ENCODE data around the gene TRAF3. TPM values are rescaled to one million over a fixed set of nuclear protein-coding genes. Genes with fewer than 3 reads are reported as not detected.

TRAF3 gene
- total RNA-seq, 1 experiment from 2014 or later: 49.3 TPM

DNA sequence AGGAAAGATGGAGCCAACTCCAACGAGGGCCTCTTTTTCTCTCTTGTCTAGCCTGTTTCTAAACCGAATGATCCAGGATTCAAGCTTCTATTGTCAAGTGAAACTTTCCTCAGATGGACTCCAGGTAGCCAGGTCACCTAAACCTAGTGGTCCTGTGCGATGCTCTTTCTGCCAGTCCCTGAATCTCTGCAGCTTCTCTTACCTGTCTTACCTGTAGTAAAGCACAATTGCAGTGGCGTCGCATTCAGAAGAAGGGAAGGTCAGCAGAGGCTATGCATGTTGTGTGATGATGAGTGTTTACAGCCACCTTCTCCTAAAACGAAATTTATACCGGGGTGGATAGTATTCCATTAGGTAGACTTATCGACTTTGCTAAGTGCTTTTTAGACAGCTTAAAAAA lies 47.4 kb upstream of the TRAF3 start:
- no peak for DNase-seq (ENCODE audit: low spot score)
- H3K4me1 ChIP-seq (ENCODE audit: insufficient read depth, low read length, poor library complexity, severe bottlenecking): no peaks in the 10 kb centered on the region
- intact Hi-C loops (cut with micrococcal nuclease; ENCODE audit: unreplicated experiment): no loop called here
- no peaks in the 10 kb centered on the region for H3K9me3 ChIP-seq (ENCODE audit: low read depth, low read length, poor library complexity, severe bottlenecking)
- ChIA-PET POLR2A (ENCODE audit: low non-redundant PET) (no interaction called here), CTCF (no interaction called here)
- TF ChIP-seq EZH2 (IDR thresholded peaks at IDR 0.05; ENCODE audit: borderline replicate concordance, low read depth, low read length, poor library complexity, severe bottlenecking): no peak
- TF ChIP-seq, protein P1, sequence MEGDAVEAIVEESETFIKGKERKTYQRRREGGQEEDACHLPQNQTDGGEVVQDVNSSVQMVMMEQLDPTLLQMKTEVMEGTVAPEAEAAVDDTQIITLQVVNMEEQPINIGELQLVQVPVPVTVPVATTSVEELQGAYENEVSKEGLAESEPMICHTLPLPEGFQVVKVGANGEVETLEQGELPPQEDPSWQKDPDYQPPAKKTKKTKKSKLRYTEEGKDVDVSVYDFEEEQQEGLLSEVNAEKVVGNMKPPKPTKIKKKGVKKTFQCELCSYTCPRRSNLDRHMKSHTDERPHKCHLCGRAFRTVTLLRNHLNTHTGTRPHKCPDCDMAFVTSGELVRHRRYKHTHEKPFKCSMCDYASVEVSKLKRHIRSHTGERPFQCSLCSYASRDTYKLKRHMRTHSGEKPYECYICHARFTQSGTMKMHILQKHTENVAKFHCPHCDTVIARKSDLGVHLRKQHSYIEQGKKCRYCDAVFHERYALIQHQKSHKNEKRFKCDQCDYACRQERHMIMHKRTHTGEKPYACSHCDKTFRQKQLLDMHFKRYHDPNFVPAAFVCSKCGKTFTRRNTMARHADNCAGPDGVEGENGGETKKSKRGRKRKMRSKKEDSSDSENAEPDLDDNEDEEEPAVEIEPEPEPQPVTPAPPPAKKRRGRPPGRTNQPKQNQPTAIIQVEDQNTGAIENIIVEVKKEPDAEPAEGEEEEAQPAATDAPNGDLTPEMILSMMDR (conservative IDR thresholded peaks at IDR 0.05; ENCODE audit: low read depth, low read length): no peak
- peaks cover 59% of the 10 kb centered on the region for H3K36me3 ChIP-seq (ENCODE audit: insufficient read depth, low read length, poor library complexity, severe bottlenecking)
- no TSS peak for BruUV-seq (replicated peaks)
- no peaks in the 10 kb centered on the region for H3K27me3 ChIP-seq (replicated peaks; ENCODE audit: insufficient read depth, low read depth, low read length, poor library complexity)
- no peak overlapping the region for H3K4me3 ChIP-seq (ENCODE audit: low read depth, low read length, poor library complexity, severe bottlenecking)
- H3K27ac ChIP-seq (ENCODE audit: low read depth, low read length, poor library complexity, severe bottlenecking): no peak overlapping the region

DNA sequence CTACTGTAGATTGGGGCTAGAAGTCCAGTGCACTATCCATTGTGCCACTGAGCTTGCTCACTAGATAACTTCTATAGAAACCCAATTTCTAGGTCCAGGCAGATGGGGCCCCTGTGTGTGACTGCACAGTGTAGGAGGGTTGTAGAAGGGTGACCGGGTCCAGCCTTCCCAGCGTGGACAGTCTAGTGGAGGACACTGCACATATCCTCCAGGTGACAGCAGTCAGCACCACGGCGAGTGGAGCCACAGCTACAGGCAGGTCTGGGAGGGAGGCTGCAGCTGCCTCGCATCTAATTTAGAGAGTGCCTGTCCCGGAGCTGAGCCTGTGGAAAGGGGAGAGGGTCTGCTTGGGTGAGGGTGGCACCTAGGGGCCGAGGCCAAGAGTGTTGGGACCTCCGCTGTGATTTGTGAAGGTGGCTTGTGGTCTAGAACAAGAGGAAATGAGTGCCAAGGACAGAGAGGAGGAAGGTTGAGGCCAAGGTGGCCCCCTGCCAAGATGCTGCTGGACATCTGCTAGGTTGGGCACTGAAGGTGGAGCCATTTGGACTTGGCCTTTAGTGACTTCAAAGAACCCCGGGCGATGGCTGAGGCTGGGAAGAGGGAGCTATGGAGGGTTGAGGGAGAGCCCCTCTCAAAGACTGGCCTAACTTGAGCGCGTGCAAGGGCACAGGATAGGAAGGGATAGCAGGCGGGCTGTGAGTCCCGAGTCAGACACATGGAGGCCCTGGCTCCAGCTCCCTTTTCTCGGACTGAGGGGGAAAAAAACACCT lies 46.0 kb upstream of the TRAF3 start:
- Histone ChIP-seq H3K27me3 (replicated peaks; ENCODE audit: insufficient read depth, low read depth, low read length, poor library complexity) (no peaks in the 10 kb centered on the region), H3K9me3 (ENCODE audit: low read depth, low read length, poor library complexity, severe bottlenecking) (no peaks in the 10 kb centered on the region), H3K27ac (ENCODE audit: low read depth, low read length, poor library complexity, severe bottlenecking) (no peak overlapping the region), H3K4me1 (ENCODE audit: insufficient read depth, low read length, poor library complexity, severe bottlenecking) (no peaks in the 10 kb centered on the region), H3K36me3 (ENCODE audit: insufficient read depth, low read length, poor library complexity, severe bottlenecking) (peaks cover 44% of the 10 kb centered on the region), H3K4me3 (ENCODE audit: low read depth, low read length, poor library complexity, severe bottlenecking) (no peak overlapping the region)
- no peak for TF ChIP-seq EZH2 (IDR thresholded peaks at IDR 0.05; ENCODE audit: borderline replicate concordance, low read depth, low read length, poor library complexity, severe bottlenecking)
- TF ChIP-seq, protein P1 (conservative IDR thresholded peaks at IDR 0.05; ENCODE audit: low read depth, low read length): no peak
- POLR2A ChIA-PET (ENCODE audit: low non-redundant PET): no interaction called here
- DNase-seq (ENCODE audit: low spot score): no peak
- intact Hi-C loops (cut with micrococcal nuclease; ENCODE audit: unreplicated experiment): no loop called here
- CTCF ChIA-PET: no interaction called here
- no TSS peak for BruUV-seq (replicated peaks)

DNA sequence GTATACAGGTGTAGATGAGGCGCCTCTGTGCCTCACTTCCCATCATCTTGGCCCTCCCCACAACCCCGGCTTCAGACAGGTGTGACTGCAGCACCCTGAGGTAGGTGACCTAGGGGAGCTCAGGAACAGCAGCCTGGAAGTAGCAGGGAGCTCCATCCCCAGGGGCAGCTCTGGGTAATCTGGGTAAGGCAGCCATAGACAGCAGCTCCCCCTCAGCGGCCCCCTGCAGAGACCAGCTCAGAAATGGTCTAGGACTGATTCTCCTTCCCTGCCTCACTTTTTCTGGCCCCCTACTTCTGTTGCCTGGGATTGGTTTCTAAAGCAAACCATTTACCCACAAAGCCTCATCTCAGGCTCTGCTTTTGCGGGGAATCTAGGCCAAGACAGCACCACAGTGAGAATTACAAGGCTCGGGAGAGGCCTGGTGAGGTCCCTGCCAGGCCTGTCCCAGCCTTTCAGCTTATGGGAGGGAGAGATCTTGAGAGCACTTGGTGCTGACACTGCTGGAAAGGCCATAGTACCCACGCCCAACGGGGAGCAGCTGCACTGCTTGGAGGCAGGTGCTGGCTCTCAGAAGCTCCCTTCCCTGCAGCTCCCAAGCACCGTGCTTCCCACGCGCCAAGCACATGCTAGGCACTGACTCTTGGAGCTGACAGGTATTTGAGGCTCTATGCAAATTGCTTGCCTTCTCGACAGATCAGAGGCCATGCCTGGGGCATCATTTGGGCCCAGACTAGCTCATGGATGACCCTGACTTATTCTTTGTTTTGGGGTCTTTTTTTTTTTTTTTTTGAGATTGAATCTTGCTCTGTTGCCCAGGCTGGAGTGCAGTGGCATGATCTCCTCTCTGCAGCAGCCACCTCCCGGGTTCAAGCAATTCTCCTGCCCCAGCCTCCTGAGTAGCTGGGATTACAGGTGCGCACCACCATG lies 45.1 kb upstream of the TRAF3 start:
- Histone ChIP-seq H3K4me3 (ENCODE audit: low read depth, low read length, poor library complexity, severe bottlenecking) (no peak overlapping the region), H3K27me3 (replicated peaks; ENCODE audit: insufficient read depth, low read depth, low read length, poor library complexity) (no peaks in the 10 kb centered on the region), H3K9me3 (ENCODE audit: low read depth, low read length, poor library complexity, severe bottlenecking) (no peaks in the 10 kb centered on the region), H3K4me1 (ENCODE audit: insufficient read depth, low read length, poor library complexity, severe bottlenecking) (no peaks in the 10 kb centered on the region), H3K36me3 (ENCODE audit: insufficient read depth, low read length, poor library complexity, severe bottlenecking) (peaks cover 36% of the 10 kb centered on the region), H3K27ac (ENCODE audit: low read depth, low read length, poor library complexity, severe bottlenecking) (peak overlapping the region; percentile 15)
- intact Hi-C loops (cut with micrococcal nuclease; ENCODE audit: unreplicated experiment): no loop called here
- POLR2A ChIA-PET (ENCODE audit: low non-redundant PET): no interaction called here
- CTCF ChIA-PET: no interaction called here
- TF ChIP-seq, protein P1 (conservative IDR thresholded peaks at IDR 0.05; ENCODE audit: low read depth, low read length): no peak
- no peak for TF ChIP-seq EZH2 (IDR thresholded peaks at IDR 0.05; ENCODE audit: borderline replicate concordance, low read depth, low read length, poor library complexity, severe bottlenecking)
- no TSS peak for BruUV-seq (replicated peaks)
- DNase-seq (ENCODE audit: low spot score): no peak

Measured in A673 (cell line).